Activated B cell treated with CpG ODN at 0.5 μM for 24 hours (primary cell): ENCODE results near the gene PRMT3. TPM values are rescaled to one million over a fixed set of nuclear protein-coding genes. Genes with fewer than 3 reads are reported as not detected.
A peak's percentile ranks its signal among the peaks of the same experiment; 100 is the strongest.

Experiments used
- ATAC-seq: fragments of 200-7000 bp; cut with Tn5 transposase; one replicate; pipeline ENCODE4 v1.10.0; 2021; ENCODE audit warnings: low read depth, mild to moderate bottlenecking, moderate library complexity
- CTCF ChIA-PET: fragments of 350-600 bp; sonication (Branson Sonifier 250); formaldehyde crosslinking; loops from one replicate; lab custom pipeline; 2021; ENCODE audit warnings: antibody characterized with exemption; lab: Charles Lee
- POLR2A ChIA-PET: fragments of 350-600 bp; sonication (Branson Sonifier 250); formaldehyde crosslinking; loops from one replicate; lab custom pipeline; 2021; ENCODE audit warnings: antibody characterized with exemption; lab: Charles Lee
- DNase-seq: peaks from one replicate; pipeline ENCODE4 v3.0.0; 2022
- H3K27ac Mint-ChIP-seq: one replicate; pipeline ENCODE4 v1.8.0; 2020; ENCODE audit warnings: mixed read lengths
- H3K27me3 Mint-ChIP-seq: one replicate; pipeline ENCODE4 v1.8.0; 2021; ENCODE audit warnings: mixed read lengths
- H3K36me3 Mint-ChIP-seq: one replicate; pipeline ENCODE4 v1.8.0; 2021; ENCODE audit warnings: low read depth, mixed read lengths
- H3K4me1 Mint-ChIP-seq: one replicate; pipeline ENCODE4 v1.8.0; 2021; ENCODE audit warnings: mixed read lengths
- H3K4me3 Mint-ChIP-seq: one replicate; pipeline ENCODE4 v1.8.0; 2020; ENCODE audit warnings: mild to moderate bottlenecking, mixed read lengths
- H3K9me3 Mint-ChIP-seq: one replicate; pipeline ENCODE4 v1.8.0; 2020; ENCODE audit warnings: mixed read lengths
- intact Hi-C: fragments of 100-400 bp; cut with micrococcal nuclease; formaldehyde crosslinking; loops from one replicate; pipeline ENCODE4 v1.15.1; 2024
- total RNA-seq: library from RNA; stranded (reverse); gene quantifications from 2 replicates; pipeline ENCODE4 v1.2.3, GENCODE V29; 2022
- TF ChIP-seq, protein P1 (sequence below): fragments of 200-600 bp; IDR thresholded peaks from one replicate; pipeline ENCODE4 v1.8.0; 2022; ENCODE audit warnings: antibody characterized with exemption, mild to moderate bottlenecking

The PRMT3 gene
- total RNA-seq, 1 donor from 2014 or later, result 24.9 TPM

DNA sequence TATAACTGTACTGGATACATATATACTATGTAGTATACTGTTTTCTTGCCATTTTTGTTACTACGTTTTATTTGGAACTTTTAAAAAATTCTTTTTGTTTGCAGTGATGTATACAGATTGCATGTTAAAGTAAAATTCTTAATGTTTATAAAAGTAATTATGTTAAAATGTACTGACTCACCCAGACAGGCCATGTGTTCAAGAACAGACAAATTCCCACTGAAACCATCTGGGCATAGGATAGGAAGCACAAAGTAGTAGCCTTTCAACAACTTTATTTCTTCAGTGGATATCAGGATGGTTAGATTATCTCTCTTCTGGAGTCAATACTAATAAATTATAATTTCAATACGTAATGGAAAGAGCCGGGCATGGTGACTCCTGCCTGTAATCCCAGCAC, 19.8 kb downstream of the PRMT3 start:
- Mint-ChIP-seq H3K4me3 (no peak overlapping the region), H3K36me3 (peaks cover 68% of the 10 kb centered on the region), H3K4me1 (no peaks in the 10 kb centered on the region), H3K9me3 (no peaks in the 10 kb centered on the region), H3K27me3 (no peaks in the 10 kb centered on the region), H3K27ac (no peak overlapping the region)
- ATAC-seq (no peak), DNase-seq (no peak)
- intact Hi-C loops, result no loop called here
- POLR2A ChIA-PET, result no interaction called here
- CTCF ChIA-PET, result no interaction called here
- TF ChIP-seq, protein P1, sequence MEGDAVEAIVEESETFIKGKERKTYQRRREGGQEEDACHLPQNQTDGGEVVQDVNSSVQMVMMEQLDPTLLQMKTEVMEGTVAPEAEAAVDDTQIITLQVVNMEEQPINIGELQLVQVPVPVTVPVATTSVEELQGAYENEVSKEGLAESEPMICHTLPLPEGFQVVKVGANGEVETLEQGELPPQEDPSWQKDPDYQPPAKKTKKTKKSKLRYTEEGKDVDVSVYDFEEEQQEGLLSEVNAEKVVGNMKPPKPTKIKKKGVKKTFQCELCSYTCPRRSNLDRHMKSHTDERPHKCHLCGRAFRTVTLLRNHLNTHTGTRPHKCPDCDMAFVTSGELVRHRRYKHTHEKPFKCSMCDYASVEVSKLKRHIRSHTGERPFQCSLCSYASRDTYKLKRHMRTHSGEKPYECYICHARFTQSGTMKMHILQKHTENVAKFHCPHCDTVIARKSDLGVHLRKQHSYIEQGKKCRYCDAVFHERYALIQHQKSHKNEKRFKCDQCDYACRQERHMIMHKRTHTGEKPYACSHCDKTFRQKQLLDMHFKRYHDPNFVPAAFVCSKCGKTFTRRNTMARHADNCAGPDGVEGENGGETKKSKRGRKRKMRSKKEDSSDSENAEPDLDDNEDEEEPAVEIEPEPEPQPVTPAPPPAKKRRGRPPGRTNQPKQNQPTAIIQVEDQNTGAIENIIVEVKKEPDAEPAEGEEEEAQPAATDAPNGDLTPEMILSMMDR, result no peak

DNA sequence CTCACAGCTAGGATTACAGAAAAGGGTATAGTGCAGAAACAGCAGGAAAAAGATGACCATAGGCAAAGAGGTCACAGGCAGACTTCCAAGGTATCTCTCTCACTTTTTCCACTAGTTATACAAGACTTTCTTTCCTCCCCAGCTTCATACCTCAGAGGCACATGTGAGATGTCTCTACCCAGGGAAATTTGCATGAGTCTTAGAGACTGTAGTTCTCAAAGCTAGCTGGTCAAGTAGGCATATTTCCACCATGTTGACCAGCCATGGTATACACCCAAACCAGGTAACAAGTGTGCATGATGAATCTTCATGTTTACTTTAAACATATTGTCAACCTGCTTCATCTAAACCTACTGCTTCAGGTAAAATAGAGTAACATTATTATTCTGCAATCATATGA, 27.9 kb downstream of the PRMT3 start:
- no peak for ATAC-seq
- Mint-ChIP-seq H3K4me3 (no peak overlapping the region), H3K27ac (no peak overlapping the region), H3K36me3 (peaks cover 77% of the 10 kb centered on the region), H3K4me1 (no peaks in the 10 kb centered on the region), H3K9me3 (no peaks in the 10 kb centered on the region), H3K27me3 (no peaks in the 10 kb centered on the region)
- ChIA-PET POLR2A (no interaction called here), CTCF (no interaction called here)
- intact Hi-C loops, result no loop called here
- DNase-seq, result no peak
- TF ChIP-seq, protein P1, result no peak

DNA sequence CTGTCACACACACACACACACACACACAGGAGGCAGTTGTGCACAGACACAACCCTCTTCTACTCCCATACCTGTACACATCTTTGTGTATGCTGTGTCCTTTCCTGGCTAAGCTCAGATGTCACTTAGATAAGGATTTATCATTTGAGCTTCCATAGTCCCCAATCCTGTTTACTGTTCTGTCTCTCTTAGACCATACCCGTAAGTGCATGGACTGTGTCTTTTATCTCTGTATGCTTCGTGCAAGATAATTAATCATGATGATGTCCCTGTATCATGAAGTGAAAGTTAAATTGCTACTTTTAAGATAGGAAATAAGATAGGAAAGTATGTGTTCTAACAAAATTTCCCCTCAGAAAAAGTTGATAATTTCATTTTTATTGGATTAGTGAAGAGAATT, 30.3 kb downstream of the PRMT3 start:
- Mint-ChIP-seq H3K4me1 (no peaks in the 10 kb centered on the region), H3K9me3 (no peaks in the 10 kb centered on the region), H3K27me3 (no peaks in the 10 kb centered on the region), H3K27ac (no peak overlapping the region), H3K4me3 (no peak overlapping the region), H3K36me3 (peaks cover 76% of the 10 kb centered on the region)
- DNase-seq (no peak), ATAC-seq (no peak)
- POLR2A ChIA-PET, result no interaction called here
- TF ChIP-seq, protein P1, result no peak
- CTCF ChIA-PET, result no interaction called here
- intact Hi-C loops, result no loop called here

DNA sequence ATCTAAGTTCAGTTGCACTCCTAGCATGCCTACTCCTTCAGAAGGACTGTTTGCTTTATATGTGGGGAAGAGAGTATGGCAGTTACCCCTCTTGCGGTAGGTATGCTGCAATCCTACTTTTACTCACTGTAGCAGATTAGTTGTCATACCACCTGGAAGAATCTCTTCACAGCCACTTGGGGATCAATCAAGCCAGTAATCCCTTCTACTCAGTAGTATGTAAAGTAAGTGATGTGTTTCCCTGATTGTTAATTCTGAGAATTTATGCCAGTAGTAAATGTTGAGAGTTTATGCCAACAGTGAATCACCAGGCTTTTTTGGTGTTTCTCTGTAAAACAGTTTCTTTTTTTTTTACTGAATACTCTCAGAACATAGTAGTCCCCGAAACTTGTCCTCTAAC, 34.4 kb downstream of the PRMT3 start:
- Mint-ChIP-seq H3K27ac (no peak overlapping the region), H3K36me3 (peaks cover 61% of the 10 kb centered on the region), H3K4me1 (no peaks in the 10 kb centered on the region), H3K27me3 (no peaks in the 10 kb centered on the region), H3K4me3 (no peak overlapping the region), H3K9me3 (no peaks in the 10 kb centered on the region)
- POLR2A ChIA-PET, result no interaction called here
- TF ChIP-seq, protein P1, result no peak
- ATAC-seq, result no peak
- DNase-seq, result no peak
- intact Hi-C loops, result no loop called here
- CTCF ChIA-PET, result no interaction called here

DNA sequence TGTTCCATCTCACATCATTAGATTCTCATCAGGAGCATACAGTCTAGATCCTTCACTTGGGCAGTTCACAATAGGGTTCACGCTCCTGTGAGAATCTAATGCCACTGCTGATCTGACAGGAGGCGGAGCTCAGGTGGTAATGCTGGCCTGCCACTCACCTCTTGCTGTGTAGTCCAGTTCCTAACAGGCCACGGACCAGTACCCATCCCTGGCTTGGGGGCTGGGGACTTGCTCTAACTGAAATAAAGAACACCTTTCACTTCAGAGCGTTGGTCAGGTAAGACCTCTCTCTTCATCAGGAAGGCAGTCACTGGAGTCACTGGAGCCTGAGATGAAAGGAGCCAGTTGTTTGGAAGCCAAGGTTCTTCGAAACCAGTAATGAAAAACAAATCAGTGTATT, 41.7 kb downstream of the PRMT3 start:
- ATAC-seq, result no peak
- POLR2A ChIA-PET, result no interaction called here
- no peaks in the 10 kb centered on the region for H3K9me3 Mint-ChIP-seq
- DNase-seq, result no peak
- H3K27me3 Mint-ChIP-seq, result no peaks in the 10 kb centered on the region
- intact Hi-C loops, result no loop called here
- H3K27ac Mint-ChIP-seq, result peak overlapping the region; percentile 24
- CTCF ChIA-PET, result no interaction called here
- peaks cover 2% of the 10 kb centered on the region for H3K4me1 Mint-ChIP-seq
- TF ChIP-seq, protein P1, result no peak
- peaks cover 36% of the 10 kb centered on the region for H3K36me3 Mint-ChIP-seq
- H3K4me3 Mint-ChIP-seq, result no peak overlapping the region
